GM21447 (cell line): ENCODE results near the gene GGA1.
A peak's percentile ranks its signal among the peaks of the same experiment; 100 is the strongest.

Source experiments
- ATAC-seq: cut with Tn5 transposase; IDR thresholded peaks from one replicate; pipeline ENCODE4 v1.9.1; 2021; ENCODE audit not compliant: unreplicated experiment

Gene GGA1

DNA sequence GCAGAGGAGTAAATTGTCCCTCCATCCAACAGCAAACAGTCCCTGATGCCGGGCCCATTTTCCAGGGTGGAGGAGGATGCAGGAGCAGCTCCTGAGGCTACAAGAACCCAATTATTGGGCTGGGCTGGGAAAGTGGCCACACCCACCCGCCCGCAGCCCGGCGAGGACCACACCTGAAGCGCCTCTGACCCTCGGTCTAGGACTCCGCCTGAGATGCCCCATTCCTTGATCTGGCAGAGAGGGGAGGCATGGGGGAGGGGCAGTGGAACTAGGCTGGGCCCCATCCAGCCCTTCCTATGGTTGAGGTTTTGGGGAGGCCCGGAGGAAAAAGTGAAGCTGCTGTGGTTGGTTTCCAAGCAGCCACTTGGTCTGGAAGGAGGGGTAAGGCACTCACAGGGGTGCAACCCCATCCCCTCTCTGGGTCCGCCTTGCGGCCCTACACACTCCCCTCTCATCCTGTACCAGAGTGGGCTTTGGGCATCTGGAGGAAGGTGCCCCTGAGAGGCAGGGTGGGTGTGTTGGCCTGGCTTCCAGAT is 64.4 kb downstream of the GGA1 start:
- no peak for ATAC-seq

DNA sequence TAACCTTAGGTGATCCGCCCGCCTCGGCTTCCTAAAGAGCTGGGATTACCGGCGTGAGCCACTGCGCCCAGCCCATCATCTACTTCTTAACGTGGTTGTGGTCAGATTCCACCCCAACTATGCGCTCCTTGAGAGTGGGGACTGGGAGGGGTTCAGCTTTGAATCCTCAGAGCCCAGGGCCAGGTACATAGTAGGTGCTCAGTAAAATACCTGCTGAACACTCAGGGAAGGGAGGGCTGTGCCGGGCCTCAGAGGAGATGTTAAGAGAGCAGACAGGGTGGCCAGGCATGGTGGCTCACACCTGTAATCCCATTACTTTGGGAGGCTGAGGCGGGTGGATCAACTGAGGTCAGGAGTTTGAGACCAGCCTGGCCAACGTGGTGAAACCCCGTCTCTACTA is 65.6 kb downstream of the GGA1 start:
- no peak for ATAC-seq

DNA sequence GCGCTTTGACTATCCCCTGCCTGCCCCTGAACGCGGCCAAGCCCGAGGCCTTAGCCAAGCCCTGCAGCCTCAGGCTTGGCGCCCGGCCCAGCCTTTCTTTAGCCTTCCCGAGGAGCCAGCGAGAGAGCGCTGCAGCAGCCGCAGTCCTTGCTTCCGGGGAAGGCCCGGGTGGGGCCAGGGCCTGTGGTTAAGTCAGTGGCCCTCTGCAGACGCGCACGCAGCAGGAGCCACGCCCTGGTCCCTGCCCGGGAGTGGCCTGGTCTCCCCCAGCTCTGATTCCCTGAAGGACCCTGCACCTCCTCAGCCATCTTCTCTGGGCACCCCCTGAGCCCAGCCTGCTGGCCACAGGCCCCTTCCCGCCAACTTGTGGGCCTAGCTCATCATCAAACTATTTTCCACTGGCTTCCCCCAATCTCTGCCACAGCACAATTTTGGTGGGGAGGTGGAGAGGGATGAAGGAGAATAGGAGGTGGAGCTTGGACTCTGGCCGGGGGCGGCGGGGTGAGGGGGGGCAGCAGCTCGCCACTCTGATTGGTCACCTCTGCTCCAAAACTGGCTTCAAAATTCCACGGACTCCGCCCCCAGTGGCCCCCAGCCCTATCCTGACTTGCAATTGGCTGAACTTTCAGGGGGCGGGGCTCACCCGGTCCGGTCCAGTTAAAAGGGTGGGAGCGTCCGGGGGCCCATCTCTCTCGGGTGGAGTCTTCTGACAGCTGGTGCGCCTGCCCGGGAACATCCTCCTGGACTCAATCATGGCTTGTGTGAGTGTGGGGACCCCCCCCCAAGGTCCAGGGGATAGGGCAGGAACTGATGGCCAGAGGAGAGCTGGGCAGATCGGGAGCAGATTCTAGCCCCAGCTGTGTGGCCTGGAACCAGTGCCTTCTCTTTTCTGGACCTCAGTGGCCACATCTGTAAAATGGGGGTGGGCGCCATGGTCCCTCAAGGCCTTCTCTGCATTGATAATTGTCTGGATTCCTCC is 66.6 kb downstream of the GGA1 start, which contains the start of gene LGALS1:
TSS of gene LGALS1 (plus strand) at position 686 of the 979 bp plus-strand sequence. CDS start at position 753, 67 bp downstream.
- peak; percentile 49 for ATAC-seq

DNA sequence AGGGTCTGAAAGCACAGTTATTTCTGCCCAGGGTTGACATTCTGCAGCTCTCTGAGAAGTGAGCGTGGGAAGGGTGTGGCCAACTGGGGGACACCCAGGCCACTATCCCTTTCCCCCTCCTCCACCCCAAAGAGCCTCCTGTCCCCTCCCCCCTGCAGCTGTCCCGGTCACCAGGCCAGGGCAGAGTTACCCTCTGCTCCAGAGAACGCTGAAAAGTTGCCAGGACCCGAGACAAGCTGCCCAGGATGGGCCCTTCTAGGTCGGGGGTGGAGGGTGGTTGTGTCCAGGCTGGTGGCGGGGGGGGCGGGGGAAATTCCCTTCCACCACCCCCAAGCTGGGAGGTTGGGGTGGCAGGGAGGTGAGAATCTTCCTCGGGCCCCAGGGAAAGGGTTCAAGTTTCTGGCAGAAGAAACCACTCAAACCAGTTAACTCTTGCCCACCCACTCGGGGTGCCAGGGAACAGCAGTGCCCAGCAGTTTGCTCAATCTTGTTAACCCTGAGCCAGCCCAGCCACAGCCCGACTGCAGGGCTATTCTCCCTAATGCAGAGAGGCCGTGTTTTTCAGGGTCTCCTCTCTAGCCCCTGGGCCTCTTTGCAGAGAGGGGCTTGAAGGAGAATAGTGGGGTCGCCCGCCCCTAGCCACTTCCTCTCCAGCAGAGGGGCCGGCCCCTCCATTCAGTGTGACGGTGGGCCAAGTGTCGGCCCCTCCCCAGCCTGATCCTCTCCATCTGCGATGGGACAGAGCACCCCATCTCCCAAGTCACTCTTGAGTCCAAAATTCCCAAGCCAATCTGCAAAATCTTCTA is 67.5 kb downstream of the GGA1 start:
- no peak for ATAC-seq

DNA sequence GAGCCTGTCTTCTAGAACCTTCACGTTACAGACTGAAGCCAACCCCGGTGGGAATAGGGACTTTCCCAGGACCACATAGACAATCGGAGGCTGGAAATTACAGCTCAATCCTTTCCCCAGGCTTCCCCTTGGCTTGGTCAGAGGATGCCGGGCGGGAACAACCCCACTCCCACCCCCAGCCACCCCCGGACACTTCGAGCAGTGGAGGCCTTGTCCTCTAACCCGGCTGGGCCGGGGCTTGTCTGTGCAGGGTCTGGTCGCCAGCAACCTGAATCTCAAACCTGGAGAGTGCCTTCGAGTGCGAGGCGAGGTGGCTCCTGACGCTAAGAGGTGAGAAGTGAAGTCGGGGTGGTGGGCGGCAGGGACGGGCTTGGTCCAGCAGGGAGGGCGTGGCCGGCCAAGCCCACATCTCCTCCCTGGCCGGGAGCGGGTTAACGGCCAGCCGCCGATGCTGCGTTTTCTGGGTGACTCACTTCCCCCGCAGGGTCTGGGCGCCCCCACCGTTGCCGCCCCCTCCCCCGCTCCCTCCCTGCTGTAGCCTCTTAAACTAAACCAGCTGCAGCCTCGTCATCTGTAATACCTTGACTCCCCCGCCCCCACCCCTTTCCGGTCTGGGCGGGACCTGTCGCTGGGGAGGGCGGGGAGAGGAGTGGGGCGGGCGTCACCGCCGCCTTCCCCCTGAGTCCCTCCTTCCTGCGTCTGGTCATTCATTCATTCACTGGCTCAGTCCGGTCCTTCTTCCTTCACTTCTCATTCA is 68.3 kb downstream of the GGA1 start:
- peak; percentile 51 for ATAC-seq

DNA sequence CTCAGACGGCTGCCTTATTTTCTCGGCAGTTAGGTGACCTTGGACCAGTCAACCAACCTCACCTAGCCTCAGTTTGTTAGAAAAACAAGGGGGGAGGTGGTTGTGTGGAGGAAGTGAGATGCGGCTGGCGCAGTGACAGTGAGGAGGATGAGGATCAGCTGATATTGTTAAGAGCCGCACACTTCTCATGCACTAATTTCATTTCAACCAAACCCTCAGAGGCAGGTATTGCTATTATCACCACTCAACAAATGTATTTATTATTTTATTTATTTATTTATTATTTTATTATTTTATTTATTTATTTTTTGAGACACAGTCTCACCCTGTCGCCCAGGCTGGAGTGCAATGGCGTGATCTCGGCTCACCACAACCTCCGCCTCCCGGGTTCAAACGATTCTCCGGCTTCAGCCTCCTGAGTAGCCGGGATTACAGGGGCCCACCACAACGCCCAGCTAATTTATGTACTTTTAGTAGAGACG is 68.9 kb downstream of the GGA1 start:
- ATAC-seq, result peak; percentile 5

DNA sequence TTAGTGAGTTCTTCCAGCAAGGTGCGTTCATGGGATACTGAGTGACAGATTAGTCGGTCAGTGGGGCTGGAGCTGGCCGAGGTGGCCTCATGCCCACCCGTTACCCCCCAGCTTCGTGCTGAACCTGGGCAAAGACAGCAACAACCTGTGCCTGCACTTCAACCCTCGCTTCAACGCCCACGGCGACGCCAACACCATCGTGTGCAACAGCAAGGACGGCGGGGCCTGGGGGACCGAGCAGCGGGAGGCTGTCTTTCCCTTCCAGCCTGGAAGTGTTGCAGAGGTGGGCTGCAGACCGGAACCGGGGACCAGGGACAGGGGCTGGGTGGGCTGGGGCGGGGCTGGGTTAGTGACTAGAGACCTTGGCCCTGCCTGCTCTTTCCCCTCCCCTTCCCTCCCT is 69.7 kb downstream of the GGA1 start:
- ATAC-seq, result no peak

DNA sequence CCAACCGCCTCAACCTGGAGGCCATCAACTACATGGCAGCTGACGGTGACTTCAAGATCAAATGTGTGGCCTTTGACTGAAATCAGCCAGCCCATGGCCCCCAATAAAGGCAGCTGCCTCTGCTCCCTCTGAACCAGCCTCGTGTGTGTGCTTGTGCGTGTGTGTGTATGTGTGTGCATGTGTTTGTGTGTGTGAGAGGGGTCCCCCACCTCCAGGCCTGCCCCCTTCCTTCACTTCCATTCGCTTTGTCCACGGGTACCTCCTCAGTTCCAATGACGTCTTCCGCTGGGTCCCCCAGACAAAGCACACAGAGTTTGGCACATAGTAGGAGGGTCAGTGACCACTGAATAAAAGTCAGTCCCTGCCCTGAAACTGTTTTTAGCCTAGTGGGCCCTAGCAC is 71.0 kb downstream of the GGA1 start:
- ATAC-seq, result no peak

DNA sequence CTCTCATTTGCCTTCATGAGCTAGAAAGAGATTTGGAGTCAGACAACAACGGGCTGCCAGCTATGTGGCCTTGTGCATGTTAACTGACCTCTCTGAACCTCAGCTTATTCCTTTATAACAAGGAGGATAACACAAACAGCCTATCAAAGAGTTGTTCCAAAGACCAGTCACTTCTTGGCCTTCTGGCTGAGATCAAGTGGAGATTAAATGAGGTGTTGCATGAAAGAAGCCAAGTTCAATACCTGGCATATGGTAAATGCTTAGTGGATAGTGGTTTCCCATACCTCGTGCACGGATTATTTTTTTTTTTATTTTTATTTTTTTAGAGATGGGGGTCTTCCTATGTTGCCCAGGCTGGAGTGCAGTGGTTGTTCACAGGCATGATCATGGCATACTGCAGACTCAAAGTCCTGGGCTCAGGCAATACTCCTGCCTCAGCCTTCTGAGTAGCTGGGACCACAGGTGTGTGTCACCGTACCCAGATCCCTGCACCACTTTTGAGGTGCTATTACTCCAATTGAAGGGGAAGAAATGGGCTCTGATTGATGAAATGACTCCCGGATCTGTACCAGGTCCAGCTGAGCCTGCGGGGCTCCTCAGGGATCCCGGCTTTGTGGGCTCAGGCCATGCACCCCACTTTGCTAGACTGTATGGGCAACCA is 71.7 kb downstream of the GGA1 start:
- no peak for ATAC-seq

DNA sequence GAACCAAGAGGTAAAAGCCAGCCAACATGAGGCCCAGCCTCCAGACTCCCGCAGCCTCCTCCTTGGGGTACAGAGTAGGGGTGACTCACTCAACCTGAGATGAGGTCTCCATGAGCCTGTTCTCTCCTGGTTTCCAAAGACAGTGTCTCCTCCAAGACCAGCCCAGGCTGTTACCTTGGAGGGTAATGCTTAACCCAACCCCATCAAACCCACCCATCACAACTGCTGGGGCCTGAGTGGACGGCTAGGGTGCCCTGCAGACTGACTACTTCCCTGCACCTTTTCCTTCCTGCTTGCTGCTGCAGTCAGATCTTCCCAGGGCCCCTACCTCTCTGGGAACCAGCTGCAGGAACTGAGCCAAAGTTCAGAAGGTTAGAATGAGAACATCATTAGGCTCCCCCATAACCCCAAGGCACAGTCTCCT is 72.4 kb downstream of the GGA1 start:
- no peak for ATAC-seq

DNA sequence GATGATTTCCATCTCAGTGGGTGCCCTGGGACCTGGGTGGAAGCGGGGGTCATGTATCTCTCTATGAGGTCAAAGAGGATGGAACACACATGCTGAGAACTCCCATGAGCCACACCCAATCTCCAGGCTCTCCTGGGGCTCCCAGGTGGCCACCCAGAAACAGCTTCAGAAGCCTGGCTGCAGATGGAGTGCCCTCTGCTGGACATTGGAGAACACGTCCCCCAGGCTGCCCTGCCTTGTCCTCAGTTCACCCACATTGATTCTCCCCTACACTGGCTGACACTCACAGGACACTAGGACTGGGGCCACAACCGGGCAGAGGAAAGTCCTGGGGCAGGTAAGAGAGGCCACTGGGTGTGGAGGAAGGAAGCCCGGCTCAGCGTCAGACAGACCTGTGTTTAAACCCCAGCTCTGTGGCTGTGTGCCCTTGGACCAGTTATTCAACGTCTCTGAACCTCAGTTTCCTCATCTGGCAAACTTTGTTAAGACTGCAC is 73.0 kb downstream of the GGA1 start:
- no peak for ATAC-seq
